NCI-H2029 treated with DMSO at 0.1 percent for 48 hours (cell line): Measurements from ENCODE around the gene MRPL17.

Source experiments
- DNase-seq: peaks from one replicate; lab custom pipeline; 2025; lab: John Stamatoyannopoulos, UW

MRPL17 gene

DNA sequence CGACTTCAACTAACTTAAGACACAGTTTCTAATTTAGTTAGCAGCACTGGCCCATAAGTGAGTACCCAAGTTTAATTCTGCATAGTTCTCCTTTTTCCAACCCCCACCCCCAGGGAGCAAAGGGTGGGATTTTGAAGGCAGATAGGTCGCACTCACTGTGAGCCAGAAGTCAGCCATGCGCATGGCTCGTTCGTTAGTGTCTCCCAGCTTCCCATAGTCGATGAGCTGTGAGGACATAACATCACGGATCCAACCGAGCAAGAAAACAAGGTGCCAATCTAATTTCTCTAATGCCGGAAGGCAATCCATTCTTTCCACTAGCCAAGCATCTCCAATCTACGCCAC lies 577 bp downstream of the MRPL17 start:
- DNase-seq, result no peak

DNA sequence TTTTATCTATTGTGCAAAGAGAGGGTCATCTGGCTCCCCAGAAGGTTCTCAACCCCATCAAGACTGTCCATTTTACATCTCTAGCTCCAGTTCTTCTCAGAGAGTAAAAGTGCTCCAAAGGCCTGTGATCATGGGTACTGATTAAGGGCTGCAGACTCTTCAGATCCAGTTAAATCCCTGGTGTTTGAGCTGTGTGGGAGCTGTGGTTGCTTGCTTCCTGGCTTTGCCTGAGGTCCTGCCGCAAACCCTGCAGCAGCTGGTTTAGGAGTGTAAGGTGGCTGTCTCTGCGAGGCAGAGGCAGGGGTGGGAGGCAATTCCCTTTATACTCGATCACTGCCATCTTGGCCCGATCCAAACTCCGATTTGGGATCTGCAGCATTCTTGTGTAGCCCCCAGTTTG lies 1.2 kb downstream of the MRPL17 start:
- DNase-seq, result no peak

DNA sequence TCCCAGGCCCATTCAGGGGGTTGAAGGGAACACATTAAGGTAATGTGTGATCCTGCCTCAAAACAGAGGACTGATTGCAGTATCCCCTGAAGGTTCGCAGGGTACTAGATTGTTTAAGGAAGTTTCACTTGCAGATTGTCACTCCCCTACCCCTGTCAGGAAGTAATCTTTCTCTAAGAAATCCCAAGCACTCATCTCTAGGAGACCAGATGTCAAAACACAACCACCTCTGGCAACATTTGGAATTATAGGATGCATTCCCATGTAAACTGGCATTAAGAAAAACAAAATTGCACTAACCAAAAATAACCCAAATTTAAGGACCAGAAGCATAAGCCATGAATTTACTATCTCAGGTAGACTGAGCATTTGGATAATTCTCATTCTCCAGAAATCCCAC lies 1.6 kb downstream of the MRPL17 start:
- DNase-seq, result no peak

DNA sequence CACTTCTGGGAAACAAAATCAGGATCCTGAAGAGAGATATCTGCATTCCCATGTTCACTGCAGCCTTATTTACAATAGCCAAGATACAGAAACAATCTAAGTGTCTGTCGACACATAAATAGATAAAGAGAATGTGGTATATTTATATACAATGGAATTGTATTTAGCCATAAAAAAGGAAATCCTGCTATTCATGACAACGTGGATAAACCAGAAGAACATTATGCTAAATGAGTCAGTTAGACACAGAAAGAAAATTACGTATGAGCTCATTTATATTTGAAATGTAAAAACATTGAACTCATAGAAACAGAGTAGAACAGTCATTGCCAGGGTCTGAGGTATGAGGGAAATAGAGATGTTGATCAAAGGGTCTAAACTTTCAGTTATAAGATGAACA lies 6.1 kb downstream of the MRPL17 start:
- no peak for DNase-seq

DNA sequence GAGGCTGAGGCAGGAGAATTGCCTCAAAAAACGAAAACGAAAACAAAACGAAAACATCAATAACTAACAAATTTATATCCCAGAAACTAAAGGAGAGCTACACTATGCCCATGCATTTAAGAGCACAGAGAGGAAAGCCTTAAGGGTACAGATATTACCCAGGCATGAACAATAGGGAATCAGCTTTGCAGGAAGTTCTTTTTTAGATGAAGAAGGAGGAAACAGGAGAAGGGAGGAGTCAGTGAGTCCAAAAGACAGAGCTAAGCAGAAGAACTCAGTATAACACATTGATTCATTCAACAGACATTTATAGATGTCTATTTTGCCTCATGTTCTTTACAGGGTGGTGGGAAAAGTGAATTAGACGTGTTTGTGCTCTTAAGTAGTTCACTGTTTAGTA lies 8.3 kb downstream of the MRPL17 start:
- DNase-seq, result no peak

DNA sequence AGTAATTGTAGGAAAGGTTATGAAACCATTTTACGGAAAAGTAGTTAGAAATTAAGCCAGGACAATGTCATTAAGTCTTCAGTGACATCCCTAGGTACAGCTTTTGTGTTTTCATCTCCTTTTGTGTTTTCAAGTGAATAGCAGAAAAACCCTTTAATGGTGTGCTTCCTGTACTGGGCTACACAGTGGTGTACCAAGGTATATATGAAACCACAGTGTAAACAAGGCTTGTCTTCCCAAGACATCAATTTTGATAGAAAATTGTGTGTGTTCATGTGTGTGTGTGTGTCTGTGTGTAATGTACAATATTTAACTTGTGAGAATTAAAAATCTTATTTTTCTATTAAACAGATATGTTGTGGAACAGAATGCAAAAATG lies 8.9 kb downstream of the MRPL17 start:
- DNase-seq, result no peak

DNA sequence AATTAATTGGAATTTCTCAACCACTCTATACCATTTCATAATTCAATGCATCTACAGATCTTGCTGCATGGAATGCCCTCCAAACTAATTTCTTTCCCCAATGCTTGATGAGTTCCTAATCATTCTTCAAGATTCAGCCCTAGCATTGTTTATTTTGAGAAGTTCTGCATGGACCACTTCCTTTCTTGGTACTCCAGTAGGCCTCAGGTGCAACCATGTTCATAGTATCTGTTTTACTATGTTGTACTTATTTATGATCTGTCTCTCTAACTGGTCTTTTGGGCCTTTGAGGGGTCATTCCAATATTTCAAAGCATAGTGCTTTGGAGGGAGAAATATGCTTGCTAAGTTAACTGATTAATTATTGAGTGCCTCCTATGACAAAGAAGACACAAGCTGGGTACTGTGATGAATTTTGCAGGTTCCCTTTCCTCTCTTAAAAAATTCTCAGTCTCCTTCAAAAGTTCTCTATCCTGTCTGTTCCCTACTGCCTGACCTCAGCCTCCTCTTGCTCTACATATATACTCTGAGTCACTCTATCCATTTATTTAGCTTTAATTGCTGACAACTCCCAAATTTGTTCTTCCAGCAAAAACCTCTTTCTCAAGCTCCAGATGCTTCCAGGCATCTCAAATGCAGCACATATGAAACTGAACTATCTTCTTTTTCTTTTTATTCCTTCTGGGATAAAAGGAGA lies 9.5 kb downstream of the MRPL17 start:
- no peak for DNase-seq

DNA sequence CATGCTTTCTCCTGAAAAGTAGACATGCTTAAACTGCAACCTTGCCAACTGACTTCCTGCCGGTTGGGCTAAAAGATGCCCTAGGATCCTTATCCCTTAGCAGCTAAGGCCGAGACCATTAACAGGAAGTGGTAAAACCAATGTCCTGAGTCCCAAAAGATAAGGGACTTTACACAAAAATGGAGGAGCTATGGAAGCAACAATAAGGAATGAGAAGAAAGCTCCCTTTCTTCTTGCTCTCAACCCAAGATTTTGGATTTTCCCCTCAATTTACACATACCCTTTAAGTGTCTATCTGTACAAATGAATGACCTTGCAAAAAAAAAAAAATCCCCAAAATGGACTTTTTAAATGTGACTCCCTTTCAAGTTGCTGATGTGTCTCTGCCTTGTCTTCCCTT lies 11.1 kb downstream of the MRPL17 start:
- no peak for DNase-seq

DNA sequence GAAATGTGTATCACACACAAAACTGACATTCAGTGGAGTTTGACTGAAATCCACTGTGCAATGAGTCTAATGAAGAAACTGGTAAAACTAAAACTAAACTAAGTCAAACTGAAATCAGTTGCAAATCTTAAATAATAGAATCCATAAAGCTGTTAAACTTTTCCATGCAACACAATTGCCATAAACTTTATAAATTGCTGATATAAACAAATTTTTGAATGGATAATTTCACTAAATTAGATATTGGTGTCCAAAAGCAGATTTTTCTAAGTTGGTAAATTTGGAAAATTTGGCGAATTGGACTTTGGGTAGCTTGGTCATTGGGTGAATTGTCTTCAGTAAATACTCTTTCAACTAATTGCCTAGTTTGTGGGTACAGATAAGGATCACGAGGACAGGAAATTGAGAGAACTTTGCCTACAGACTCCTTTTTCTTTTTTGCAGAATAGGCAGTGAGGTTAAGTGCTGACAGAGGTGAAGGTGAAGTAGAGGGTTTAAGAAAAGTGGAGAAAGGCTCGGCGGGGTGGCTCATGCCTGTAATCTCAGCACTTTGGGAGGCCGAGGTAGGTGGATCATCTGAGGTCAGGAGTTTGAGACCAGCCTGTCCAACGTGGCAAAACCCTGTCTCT lies 12.8 kb downstream of the MRPL17 start:
- DNase-seq, result no peak

DNA sequence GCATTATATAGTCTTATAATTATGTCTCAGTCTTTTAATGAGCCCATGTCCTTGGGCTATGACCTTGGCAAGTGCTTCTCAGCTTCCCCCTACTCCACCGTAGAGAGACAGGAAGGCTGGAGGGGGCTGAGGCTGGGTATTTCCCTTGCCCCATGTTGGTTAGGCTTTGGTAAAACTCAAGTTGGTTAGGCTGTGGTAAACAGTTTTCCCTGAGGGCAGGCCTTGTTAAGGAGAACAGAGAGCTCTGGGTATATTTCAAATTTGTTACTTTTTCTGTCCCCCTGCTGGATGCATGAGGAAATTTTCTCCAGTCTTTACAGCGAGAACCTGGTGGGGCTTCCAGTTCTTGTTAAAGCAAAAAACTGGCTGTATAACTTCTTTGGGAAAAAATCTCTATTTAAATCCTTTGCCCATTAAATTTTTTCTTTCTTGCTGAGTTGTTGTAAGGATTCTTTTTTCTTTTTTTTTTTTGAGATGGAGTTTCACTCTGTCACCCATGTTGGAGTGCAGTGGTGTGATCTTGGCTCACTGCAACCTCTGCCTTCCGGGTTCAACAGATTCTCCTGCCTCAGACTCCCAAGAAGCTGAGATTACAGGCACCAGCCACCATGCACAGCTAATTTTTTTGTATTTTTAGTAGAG lies 15.3 kb downstream of the MRPL17 start:
- DNase-seq, result no peak

DNA sequence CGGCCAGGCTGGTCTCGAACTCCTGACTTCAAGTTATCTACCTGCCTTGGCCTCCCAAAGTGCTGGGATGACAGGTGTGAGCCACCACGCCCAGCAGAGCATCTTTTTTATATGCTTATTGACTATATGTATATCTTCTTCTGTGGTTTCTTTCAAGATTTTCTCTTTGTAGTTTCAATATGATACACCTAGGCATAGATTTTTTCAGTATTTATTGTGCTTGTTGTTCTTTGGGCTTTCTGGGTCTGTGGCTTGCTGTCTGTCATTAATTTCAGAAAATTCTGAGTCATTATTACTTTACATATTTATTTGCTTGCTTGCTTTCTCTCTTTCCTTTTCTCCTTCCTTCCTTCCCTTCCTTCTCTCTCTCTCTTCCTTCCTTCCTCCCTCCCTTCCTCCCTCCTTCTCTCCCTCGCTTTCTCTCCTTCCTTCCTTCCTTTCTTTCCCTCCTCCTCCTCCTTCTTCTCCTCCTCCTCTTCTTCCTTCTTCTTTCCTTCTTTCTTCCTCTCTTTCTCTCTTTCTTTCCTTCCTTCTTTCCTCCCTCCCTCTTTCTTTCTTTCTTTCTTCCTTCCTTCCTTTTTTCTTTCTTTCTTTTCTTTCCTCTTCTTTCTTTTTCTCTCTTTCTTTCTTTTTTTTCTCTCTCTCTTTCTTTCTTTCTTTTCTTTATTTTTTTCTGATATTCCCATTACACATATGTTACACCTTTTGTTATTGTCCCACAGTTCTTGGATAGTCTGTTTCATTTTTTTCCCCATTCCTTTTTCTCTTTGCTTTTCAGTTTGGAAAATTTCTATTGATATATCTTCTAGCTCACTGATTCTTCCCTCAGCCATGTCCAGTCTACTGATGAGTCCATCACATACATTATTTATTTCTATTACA lies 16.6 kb downstream of the MRPL17 start:
- DNase-seq, result no peak

DNA sequence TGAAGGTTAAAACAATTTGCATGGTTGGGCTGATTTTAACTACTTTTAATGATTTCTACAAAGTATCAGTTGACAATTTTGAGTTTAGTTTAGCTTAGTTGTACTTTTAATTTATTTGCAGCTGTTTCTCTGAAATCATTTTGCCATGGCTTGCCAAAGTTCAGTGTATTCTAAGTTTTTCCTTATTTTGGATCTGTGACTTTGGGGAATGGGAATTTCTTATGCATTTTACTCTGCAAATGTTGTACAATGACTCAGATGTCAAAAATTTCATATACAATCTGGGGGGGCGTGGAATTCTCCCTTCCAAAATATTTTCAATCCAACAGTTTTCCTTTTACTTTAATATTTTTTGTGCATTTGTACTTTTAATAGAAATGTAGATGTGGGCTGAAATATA lies 18.6 kb downstream of the MRPL17 start:
- DNase-seq, result no peak

DNA sequence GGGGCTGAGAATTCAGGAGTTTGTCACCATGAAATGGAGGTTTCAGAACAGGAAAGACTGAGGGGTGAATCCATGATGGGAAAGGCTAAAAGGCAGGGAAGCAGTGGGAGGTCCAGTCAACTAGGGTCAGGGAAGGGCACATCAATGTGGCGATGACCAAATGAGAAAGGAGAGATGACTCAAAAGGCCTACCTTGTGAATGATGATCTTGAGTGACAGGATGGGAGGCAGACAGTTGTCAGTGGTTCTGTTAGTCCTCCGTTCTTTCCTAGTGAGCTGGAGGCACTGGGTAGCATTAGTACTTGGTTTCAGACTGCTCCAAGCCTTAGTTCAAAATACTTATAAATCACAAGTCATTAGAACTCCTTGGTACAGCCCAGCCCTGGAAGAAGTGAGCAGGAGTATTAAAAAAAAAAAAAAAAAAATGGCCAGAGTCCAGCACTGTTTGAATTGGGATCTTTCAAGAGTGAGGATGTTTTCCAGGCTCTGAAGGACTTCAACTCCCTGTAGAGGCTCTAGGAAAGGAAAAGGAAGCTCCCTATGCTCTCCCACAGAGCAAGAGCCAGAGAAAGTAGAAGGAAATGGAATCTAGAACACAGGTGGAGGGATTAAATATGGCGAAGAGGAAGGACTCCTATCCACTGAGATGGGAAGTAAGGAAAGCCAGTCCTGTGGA lies 19.2 kb downstream of the MRPL17 start:
- DNase-seq, result no peak

DNA sequence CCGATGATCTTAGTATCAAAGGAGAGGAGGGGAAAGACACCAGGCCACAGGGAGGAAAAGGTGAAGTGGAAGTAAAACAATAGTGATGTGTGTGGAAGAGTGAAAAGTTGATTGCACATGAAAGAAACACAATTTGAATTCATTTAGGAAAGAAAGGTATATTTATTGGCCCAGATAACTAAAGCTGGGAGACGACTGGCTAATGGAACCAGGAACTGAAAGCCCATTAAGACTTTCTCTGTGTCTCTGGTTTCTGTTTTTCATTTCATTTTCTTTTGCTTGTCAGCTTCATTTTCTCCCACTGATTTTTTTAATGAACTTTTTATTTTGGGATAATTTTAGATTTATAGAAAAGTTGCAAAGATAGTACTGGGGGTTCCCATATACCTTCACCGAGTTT lies 22.4 kb downstream of the MRPL17 start:
- DNase-seq, result no peak

DNA sequence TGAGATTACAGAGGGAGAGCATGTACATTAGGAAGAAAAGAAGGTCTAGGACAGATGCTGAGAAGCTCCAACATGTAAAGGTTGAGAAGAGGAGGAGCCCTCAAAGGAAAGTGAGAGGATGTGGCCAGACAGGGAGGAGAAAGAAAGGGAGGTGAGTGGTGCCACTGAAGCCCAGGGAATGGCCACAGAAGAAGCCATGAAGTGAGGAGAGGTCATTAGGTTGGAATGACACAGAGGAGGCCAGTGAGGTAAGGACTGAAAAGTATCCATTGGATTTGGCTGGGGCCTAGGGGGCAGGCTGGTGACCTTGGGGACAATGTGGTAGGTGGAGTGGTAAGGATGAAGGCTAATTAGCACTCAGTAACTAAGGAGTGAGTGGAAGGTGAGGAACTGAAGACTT lies 24.5 kb downstream of the MRPL17 start:
- no peak for DNase-seq

DNA sequence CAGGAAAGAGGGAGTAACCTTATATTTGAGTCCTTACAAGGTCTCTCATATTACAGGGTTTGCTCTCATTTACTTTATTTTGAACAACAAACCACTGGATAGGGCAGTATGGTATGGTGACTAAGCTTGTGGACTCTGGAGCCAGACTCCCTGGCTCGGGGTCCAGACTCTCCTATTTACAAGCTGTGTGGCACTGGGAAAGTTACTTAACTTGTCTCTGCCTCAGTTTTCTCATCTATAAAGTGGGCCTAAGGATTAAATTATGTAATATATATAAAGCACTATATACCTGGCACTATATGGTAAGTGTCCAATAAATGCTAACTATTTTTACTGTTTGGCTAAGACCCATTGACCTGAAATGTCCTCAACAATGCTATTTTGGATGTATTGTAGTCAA lies 25.8 kb downstream of the MRPL17 start:
- DNase-seq, result no peak

DNA sequence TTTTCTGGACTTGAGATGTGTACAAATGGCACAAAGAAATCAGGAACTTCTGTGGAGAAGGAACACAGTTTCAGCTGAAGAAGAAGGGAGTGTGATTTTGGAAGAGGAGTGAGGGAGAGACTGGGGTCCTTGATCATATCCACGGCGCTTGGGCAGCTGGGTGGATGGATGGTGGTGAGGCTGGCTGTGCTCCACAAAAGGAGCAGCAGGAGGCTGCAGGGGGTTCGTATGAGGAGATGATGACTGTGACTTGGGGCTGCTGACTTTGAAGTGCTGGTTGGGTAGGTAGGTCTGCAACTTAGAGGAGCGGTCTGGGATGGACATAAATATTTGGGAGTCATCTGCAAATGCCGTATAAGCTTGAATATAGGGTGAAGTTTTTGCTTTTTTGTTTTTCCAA lies 26.2 kb downstream of the MRPL17 start:
- no peak for DNase-seq

DNA sequence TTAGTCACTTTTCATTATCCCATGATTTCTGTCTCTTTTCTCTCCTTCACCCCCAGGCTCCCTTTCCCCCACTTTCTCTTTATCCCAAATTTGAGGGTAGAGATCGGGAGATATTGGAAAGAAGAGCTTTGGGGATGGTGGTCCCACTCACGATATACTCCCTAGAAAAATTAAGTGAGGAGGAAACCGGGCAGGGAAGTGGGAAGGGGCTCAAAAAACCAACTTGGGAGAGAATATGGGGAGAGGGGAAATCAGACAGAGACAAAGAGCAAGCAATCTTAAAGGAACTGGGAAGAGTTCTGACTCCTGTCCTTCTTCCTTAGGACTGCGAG lies 26.6 kb downstream of the MRPL17 start:
- no peak for DNase-seq

DNA sequence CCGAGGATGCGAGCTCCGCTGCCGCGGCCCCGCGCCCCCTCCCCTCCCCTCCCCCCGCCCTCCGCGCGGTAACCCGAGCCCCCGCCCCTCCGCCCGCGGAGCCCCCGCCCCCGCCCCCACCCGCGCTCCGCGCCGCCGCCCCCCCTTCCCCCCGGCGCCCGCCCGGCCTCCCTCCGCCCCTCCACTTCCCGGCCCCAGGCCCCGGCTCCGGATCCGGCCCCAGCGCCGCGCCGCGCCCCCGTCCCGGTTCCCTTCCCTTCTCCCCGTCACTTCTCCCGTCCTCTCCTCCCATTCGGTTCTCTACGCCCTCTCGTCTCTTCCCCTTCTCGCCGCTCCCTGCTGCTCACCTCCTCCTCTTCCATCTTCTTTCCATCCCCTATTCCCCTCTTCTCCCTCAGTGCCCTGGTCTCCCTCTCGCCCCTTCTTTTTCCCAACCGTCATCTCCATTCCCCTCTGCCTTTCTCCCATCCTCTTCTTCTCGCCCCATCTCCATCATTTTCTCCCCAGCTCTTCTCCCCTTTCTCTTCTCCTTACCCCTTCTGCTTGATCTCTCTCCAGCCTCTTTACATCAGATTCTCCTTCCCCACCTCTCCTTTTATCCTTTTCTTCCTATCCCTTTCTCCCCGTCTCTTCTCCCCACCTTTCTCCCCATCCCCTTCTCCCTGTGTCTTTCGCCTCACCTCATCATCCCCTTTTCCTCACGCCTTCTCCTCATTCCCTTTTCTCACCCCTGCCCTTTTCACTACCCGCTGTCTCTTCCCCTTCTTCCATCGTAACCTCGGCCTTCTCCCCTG lies 27.2 kb downstream of the MRPL17 start, which contains the start of gene DCHS1:
Gene DCHS1, minus strand, starts transcription at position 20 of the 794 bp plus-strand sequence. CDS start 14,196 bp downstream, outside the sequence.
- DNase-seq, result no peak

DNA sequence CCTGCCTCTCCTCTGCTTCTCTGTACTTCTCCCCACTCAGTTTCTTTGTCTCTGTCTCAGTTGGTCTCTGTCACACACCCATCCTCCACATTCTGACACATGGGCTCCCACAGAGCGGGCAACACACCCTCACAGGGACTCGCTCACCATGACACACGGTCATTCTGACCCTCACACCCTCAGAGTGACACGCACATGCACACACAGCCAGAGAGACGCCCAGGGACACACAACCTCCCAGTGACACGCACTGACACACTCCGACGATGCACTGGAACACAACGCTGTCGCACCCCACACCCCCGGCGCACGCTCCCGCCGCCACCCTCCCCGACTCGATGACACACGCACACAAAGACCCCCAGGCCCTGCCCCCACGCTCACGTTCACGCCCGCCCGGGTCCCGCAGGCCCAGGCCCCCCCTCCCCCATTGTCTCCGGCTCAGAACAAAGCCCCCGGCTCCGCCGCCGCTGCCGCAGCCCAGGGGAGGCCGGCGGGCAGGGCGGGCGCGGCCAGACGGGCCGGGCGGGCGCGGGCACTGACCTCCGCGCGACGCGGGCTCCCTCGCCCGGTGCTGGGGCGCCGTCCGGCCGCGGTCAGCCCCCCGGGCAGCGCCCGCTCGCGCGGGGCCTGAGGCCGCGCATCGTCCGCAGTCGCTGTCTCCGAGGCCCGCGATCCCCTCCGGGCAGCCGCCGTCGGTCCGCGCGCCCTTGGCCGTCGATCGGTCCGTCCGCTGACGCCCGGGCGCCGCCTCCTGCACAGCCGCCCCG lies 27.9 kb downstream of the MRPL17 start:
- DNase-seq, result no peak
